MM.1S (cell line): Measurements from ENCODE around the gene FXYD7.

Experiments used
- EZH2 ChIP-seq: fragments of 300-600 bp; sonication (generic); optimal IDR thresholded peaks from 2 replicates; pipeline ENCODE3; 2017; ENCODE audit warnings: low read depth, mild to moderate bottlenecking, antibody characterized with exemption, low read length, mixed read lengths
- EZH2phosphoT487 ChIP-seq: fragments of 300-600 bp; sonication (generic); IDR thresholded peaks from 2 replicates; pipeline ENCODE4 v1.6.1; 2018; ENCODE audit warnings: antibody characterized with exemption, low read length
- TF ChIP-seq, protein P1 (sequence below): fragments of 300-600 bp; sonication (generic); IDR thresholded peaks from 2 replicates; pipeline ENCODE4 v1.5.1; 2016; ENCODE audit warnings: antibody characterized with exemption, low read length, mixed read lengths

GRCh38 chr19:35120898-35121297 lies 22.2 kb upstream of the FXYD7 start:
- TF ChIP-seq, protein P1, sequence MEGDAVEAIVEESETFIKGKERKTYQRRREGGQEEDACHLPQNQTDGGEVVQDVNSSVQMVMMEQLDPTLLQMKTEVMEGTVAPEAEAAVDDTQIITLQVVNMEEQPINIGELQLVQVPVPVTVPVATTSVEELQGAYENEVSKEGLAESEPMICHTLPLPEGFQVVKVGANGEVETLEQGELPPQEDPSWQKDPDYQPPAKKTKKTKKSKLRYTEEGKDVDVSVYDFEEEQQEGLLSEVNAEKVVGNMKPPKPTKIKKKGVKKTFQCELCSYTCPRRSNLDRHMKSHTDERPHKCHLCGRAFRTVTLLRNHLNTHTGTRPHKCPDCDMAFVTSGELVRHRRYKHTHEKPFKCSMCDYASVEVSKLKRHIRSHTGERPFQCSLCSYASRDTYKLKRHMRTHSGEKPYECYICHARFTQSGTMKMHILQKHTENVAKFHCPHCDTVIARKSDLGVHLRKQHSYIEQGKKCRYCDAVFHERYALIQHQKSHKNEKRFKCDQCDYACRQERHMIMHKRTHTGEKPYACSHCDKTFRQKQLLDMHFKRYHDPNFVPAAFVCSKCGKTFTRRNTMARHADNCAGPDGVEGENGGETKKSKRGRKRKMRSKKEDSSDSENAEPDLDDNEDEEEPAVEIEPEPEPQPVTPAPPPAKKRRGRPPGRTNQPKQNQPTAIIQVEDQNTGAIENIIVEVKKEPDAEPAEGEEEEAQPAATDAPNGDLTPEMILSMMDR, result no peak
- no peak for TF ChIP-seq EZH2
- TF ChIP-seq EZH2phosphoT487, result no peak
